BLaER1 treated with 17β-estradiol and CSF1 and Interleukin-3, amounts not matched to agents 10 nM and 100 nM (cell line): ENCODE data around the gene ZDHHC19.

Experiments
- H3K27ac ChIP-seq, 11 experiments: shearing (Covaris generic); formaldehyde crosslinking; 2 replicates each; pipeline ENCODE4 v1.8.1; 2022
- H3K27me3 ChIP-seq, 11 experiments: shearing (Covaris generic); formaldehyde crosslinking; 2 replicates each; pipeline ENCODE4 v1.8.1; 2022
- H3K36me3 ChIP-seq, 11 experiments: shearing (Covaris generic); formaldehyde crosslinking; 2 replicates each; pipeline ENCODE4 v1.8.1; 2022
- H3K4me1 ChIP-seq, 10 experiments: shearing (Covaris generic); formaldehyde crosslinking; 2 replicates each; pipeline ENCODE4 v1.8.1; 2022
- H3K4me2 ChIP-seq, 11 experiments: shearing (Covaris generic); formaldehyde crosslinking; 2 replicates each; pipeline ENCODE4 v1.8.1; 2022
- H3K4me3 ChIP-seq, 10 experiments: shearing (Covaris generic); formaldehyde crosslinking; 2 replicates each; pipeline ENCODE4 v1.8.1; 2022
- H3K9ac ChIP-seq, 11 experiments: shearing (Covaris generic); formaldehyde crosslinking; 2 replicates each; pipeline ENCODE4 v1.8.1; 2022
- H3K9me3 ChIP-seq, 11 experiments: shearing (Covaris generic); formaldehyde crosslinking; replicated peaks in 1 of 11; 2 replicates each; pipeline ENCODE4 v1.8.1; 2022
- H4K20me1 ChIP-seq, 11 experiments: shearing (Covaris generic); formaldehyde crosslinking; 2 replicates each; pipeline ENCODE4 v1.8.1; 2022
- Cebpa-rat ChIP-seq, 11 experiments: shearing (Covaris generic); IDR thresholded peaks; 2 replicates each; pipeline ENCODE4 v1.8.1; 2022

The ZDHHC19 gene

DNA sequence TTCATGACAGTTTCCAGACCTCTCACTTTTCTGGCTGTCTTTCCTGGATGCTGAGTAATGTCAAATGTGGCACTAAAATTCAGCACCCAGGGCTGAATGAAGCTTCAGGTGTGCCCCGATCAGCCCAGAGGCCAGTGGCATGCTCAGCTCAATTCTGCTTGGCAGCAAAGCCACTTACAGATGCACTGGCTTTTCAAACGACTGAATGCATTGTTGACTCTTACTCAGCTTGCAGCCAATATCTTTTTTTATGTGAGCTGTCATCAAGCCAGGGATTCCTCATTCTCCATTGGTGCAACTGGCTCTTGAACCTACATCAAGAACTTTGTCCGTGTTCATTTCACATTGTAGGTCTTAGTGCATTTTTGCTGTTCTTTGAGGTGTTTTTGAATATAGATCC, 60.7 kb downstream of the ZDHHC19 start:
- Histone ChIP-seq H3K4me3 (no peak overlapping the region), H3K27ac (peak overlapping the region in 1 of 11 experiments; percentile 15; a peak in 3 of 22 replicates), H3K36me3 (no peaks in the 10 kb centered on the region), H4K20me1 (no peaks in the 10 kb centered on the region), H3K27me3 (no peaks in the 10 kb centered on the region), H3K9ac (no peak overlapping the region), H3K4me2 (peak overlapping the region in 2 of 11 experiments; percentile 38 to 55; a peak in 2 of 22 replicates), H3K4me1 (peaks cover 8 to 32% (median 11%) of the 10 kb centered on the region in 10 experiments), H3K9me3 (peaks cover 5 to 58% (median 46%) of the 10 kb centered on the region in 11 experiments; a peak in 21 of 22 replicates)
- no peak for TF ChIP-seq Cebpa-rat (IDR thresholded peaks at IDR 0.05)

GRCh38 chr3:196149831-196150301, 61.3 kb downstream of the ZDHHC19 start:
- H3K27me3 ChIP-seq = no peaks in the 10 kb centered on the region
- H3K4me2 ChIP-seq = peak overlapping the region in 3 of 11 experiments; percentile 23 to 55 (median 38); a peak in 4 of 22 replicates
- H3K4me1 ChIP-seq = peaks cover 14 to 38% (median 17%) of the 10 kb centered on the region in 10 experiments
- TF ChIP-seq Cebpa-rat (IDR thresholded peaks at IDR 0.05) = no peak
- H3K9me3 ChIP-seq = peaks cover 5 to 58% (median 46%) of the 10 kb centered on the region in 11 experiments; a peak in 21 of 22 replicates
- peak overlapping the region in 1 of 11 experiments; percentile 34; a peak in 3 of 22 replicates for H3K27ac ChIP-seq
- H3K9ac ChIP-seq = no peak overlapping the region
- H4K20me1 ChIP-seq = no peaks in the 10 kb centered on the region
- H3K36me3 ChIP-seq = no peaks in the 10 kb centered on the region
- no peak overlapping the region for H3K4me3 ChIP-seq

DNA sequence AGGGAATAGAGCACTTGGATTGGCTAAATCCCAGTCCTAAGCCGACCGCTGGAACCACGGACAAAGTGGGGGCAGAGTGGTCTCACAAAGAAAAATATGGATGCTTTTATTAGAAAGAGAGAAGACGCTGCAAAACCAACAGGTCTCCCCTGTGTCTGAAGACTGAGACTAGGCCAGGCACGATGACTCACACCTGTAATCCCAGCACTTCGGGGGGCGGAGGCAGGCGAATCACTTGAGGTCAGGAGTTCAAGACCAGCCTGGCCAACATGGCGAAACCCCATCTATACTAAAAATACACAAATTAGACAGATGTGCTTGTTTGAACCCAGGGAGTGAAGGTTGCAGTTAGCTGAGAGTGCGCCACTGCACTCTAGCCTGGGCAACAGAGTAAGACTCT, 61.8 kb downstream of the ZDHHC19 start:
- Histone ChIP-seq H3K9ac (no peak overlapping the region), H3K4me3 (no peak overlapping the region), H4K20me1 (no peaks in the 10 kb centered on the region), H3K9me3 (peaks cover 5 to 58% (median 46%) of the 10 kb centered on the region in 11 experiments; a peak in 21 of 22 replicates), H3K4me2 (peak overlapping the region in 3 of 11 experiments; percentile 20 to 55 (median 23); a peak in 2 of 22 replicates), H3K4me1 (peaks cover 19 to 43% (median 22%) of the 10 kb centered on the region in 10 experiments), H3K27ac (peak overlapping the region in 1 of 11 experiments; percentile 34; a peak in 2 of 22 replicates), H3K36me3 (no peaks in the 10 kb centered on the region), H3K27me3 (no peaks in the 10 kb centered on the region)
- no peak for TF ChIP-seq Cebpa-rat (IDR thresholded peaks at IDR 0.05)
